COLO668 (cell line): ENCODE results near the gene RGS3.

Experiments
- DNase-seq: peaks from one replicate; lab custom pipeline; 2025; ENCODE audit not compliant: unreplicated experiment; lab: John Stamatoyannopoulos, UW

The RGS3 gene

DNA sequence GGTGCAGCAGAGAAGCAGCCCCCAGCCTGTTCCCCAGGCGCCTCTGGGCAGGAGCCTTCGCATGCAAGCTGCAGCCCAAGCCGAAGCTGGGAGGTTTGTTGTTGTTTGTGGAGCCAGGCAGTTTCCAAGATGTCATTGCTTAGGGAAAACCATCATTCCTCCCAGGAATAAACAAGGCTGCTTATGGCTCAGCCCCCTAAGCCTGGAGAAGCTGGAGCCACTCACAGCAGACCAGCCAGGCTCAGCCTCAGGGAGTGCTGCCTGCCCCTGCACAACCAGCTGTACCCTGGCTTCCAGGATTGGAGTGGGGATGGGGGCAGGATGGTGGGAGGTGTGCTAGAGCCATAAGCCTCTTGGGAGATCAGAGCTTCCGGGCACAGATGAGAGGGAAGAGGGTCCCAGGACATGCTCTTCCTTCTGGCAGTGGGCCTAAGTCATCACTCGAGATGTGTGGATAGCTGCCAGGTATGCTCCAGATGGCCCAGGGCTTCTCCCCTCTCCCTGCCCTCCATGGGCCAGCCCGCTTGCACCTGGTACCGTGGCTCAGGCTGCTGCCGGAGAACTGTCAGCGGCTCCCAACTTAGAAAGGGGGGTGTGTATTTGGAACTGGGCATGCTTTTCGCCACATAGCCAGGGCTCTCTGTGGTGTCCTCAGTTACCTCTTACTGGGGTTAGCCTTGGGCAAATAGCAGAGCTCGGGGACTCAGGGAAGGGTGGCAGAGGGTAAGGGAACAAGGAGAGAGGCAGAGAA is 105.2 kb downstream of the RGS3 start:
- DNase-seq, result no peak

DNA sequence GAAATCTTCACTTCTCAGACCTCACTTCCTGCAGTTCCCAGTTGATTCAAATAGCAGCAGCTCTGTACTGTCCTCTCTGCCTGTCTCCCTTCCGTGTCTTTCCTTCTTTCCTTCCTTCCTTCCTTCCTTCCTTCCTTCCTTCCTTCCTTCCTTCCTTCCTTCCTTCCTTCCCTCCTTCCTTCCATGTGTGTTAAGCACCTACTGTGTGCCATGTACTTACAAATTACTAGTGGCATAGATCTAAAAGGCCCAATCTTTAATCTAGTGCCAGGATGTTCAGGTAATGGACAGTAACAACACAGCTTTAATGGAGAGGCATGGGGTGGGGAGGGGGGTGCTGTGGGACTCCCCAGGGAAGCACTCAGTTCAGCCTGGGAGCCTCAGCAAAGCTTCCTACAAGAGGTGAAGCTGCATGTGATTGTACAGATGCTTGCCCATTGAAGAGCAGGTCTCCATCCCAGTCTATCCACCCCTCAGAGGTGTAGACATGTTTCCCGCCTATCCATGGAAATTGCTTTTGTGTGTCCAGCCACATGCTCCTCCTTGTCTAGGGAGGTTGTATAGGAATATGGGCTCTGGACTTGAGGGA is 106.0 kb downstream of the RGS3 start:
- DNase-seq, result no peak

- no peak for DNase-seq
Observed at GRCh38 chr9:113570106-113570505, 106.6 kb downstream of the RGS3 start.

- DNase-seq, result no peak
Observed at GRCh38 chr9:113570749-113571711, 107.5 kb downstream of the RGS3 start.

- DNase-seq, result no peak
Observed at GRCh38 chr9:113572076-113572861, 108.7 kb downstream of the RGS3 start.

DNA sequence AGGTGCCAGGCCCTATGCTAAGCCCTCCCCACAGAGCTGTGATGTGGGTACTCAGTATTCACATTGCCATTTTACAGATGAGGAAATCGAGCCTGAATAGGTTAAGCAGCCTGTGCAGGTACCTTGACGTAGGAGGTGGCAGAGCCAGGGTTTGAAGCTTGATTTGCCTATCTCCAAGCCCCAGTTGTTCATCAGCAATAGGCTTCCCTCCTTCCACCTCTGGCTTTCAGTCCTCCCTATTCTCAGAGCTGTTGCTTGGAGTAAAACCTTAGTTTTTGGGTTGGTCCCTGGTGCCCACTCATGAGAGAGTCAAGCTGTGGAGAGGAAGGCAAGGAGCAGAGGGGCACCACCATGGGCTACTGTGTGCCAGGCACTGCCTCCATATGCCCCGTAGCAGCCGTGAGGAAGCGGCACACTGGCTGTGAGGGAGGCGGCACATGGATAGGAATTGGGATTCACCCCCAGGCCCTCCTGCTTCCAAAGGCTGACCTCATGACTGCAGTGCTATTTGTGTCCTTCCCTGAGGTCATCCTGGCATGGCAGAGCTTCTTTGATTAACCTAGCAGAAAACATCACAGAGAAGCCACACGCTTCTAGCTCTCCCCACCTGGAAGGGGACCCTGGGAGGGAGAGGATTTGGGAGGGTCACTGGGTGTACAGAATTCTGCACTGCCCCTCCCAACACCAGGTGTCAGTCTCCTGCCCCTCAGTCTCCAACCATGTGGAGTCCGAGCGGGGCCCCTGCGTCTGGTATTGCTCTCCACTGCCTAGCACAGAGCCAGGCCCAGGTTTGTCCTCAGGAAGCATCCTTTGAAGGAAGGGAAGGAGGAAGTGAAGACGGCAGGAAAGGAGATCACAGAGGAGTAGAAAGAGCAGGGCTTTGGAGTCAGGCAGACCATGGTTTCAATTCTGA is 109.8 kb downstream of the RGS3 start:
- DNase-seq, result no peak

- DNase-seq, result no peak
Observed at GRCh38 chr9:113573959-113574352, 110.4 kb downstream of the RGS3 start.

GRCh38 chr9:113574441-113575262 is 111.1 kb downstream of the RGS3 start:
- no peak for DNase-seq

DNA sequence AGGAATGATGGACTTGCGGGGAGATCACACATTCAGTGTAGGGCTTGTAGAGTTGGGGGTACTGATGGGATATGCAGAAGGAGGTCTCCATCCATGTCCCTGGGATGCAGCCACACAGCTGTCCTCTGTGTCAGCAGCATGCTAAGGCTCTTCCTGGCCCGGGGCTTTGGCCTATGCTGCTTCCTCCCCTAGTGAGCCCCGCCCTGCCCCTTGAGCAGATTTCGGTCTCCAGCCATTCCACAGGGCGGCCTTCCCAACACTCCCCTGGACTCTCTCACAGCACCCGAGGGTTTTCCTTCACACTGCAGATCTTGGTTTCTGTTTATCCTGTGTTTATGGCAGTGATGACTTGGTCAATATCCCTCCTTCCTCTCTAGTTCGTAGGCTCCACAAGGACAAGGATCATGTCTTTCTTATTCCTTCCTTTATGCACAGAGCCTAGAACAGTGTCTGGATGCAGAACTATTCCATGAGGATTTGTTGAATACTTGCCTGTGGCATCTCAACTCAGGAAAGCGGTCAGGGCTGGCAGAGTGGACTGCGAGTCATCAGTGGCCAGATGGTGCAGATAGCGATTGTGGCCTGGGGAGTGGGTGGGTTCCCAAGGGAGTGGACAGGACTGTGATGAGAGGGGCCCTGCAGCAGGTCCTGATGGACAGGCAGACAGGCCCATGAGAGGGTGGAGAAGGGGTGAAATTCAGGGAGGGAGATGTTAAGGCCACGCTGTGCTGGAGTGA is 114.2 kb downstream of the RGS3 start:
- DNase-seq, result no peak

DNA sequence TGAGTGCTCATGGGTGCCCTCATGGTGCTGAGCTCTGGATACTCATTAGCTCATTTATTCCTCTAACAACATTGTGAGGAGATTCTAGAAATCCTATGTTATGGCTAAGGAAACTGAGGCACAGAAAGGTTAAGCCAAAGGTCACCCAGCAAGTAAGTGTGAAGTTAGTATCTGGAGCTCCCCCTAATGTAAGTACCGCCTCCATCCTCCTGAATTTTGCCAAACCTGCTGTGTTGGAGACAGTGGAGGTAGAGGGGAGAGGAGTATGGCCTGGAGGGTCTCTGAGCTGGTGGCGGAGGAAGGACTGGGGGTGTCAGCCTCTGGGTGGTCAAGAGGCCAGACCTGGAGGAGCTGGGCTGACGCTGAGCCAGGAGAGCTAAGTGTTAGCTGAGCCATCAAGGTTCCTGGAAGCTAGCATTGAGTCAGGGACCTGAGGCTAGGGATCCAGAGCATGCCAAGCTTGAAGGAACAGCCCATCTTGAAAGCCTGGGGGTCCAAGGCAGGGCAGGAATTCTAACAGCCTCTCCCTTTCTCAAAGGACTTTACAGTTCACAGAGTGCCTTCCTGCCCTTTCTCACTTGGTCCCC is 114.8 kb downstream of the RGS3 start:
- DNase-seq, result no peak

DNA sequence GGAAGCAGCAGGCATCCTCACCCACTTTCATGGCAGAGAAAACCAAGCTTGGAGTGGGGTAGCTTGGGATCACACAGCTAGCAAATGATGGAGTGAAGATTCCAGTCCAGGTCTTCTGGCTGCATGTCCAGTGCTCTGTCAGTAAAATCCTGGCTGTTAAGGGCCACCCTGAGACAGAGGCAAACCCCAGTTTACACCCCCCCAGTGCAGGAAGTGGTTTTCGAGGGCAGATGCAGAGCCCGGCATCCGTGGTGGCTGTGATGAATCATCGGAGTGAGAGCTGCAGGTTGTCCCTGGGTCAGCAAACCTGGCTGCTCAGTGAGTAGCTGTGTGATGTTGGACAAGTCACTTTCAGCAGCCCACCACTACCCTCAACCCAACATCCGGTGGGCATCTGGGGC is 115.4 kb downstream of the RGS3 start:
- peak; percentile 50 for DNase-seq

DNA sequence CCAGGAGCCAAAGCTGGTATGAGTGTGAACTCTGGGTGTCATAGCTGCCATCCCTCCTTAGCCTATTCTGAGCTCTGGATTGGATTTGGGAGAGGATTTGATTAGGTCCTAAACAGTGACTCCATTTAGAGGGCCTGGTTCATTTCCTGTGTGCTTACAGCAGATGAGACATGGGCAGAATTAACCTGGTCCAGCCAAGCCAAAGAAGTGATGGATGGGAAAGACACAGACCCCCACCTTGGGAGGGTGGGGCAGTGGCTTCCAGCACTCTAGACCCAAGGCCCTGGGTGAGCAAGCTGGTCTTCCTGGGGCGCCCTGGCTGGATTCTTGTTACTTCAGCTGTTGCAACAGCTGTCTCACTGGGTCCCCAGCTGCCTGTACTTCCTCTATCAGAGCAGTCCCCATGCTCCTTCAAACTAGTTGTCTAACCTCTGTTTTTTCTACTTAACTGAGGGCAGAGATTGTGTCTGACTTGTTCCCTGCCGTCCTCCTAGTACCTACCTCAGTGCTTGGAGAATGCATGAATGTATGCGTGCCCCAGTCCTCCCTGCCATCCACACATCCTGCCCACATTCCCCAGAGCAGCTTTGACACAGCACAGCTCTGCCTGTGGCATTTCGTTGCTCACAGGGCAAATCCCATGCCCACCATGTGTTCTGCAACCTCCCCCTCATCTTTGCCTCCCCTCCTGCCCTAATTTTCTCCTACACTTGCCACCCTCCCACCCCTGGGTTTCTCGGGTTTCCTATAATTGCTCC is 115.9 kb downstream of the RGS3 start:
- DNase-seq, result no peak

- no peak for DNase-seq
Observed at GRCh38 chr9:113580041-113580953, 116.8 kb downstream of the RGS3 start.

GRCh38 chr9:113580954-113581311 is 117.4 kb downstream of the RGS3 start:
- DNase-seq, result no peak

GRCh38 chr9:113581865-113582697 is 118.6 kb downstream of the RGS3 start:
- no peak for DNase-seq
